ENCODE results near the gene PABPC3.

Gene PABPC3

DNA sequence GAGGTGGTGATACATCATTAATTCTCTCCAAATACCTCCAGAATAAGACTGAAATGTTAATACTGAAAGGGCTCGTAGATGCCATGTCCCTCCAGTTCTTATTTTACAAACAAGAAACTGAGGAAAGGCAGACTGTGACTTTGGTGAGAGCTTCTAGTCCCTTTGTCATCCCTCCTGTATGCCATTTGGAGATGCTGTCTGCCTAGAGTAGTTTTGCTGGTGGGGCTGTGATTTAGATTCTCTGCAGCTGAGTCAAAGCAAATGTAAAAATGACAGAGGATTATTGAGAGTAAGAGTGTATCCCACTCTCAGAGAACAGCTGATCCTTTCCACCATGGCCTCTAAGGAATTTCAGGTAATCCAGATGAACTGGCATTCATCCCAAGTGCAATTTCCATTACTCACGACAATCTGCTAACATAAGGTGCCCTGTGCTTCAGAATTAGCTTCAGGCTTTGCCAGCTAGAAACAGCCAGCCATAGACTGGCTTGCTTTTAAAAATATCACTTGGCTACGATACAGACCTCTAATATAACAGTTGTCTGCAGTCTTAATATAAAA, 16.8 kb downstream of the PABPC3 start:
- no peak for DNase-seq (ENCODE audit: low read depth)

DNA sequence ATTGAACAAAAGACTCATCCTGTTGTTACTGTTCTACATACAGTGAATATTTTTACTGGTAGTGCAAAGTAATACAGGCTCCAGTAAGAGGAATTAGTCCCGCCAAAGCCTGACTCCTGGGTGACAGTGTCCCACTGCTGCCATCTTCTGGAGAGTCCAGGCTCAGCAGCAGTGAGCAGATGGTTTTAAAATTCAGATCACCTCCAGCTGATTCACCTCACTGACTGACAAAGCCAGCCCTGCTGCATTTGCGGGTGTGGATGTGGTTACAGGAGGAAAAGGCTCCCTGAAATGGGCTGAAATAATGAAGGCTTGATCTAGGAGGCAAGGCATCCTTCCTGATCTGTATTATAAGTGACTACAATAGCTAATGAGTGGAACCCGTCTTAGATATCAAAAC, 18.3 kb downstream of the PABPC3 start:
- peak; percentile 5 for DNase-seq (ENCODE audit: low read depth)

- no peak for DNase-seq (ENCODE audit: low read depth)
Observed at GRCh38 chr13:25116044-25116443, 20.1 kb downstream of the PABPC3 start.

DNA sequence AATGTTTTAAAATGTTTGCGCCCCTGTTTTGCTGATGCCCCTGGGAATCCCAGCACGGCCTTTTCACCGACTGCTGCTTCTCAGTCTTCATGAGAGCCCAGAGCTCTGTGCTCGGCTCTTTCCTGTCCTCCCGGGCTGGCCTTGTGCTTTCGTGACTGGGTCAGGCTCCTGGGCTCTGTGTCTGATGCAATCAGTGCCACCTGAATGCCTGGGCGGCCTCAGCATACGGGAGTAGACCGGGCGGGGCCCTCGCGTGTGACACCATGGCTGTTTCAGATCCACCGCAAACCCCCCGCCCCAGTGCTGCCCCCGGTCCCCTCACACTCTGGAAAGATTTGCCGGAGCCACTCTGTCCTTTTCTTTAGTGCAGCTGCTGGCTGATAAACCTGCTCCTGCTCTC, 21.4 kb downstream of the PABPC3 start:
- DNase-seq (ENCODE audit: low read depth), result no peak

DNA sequence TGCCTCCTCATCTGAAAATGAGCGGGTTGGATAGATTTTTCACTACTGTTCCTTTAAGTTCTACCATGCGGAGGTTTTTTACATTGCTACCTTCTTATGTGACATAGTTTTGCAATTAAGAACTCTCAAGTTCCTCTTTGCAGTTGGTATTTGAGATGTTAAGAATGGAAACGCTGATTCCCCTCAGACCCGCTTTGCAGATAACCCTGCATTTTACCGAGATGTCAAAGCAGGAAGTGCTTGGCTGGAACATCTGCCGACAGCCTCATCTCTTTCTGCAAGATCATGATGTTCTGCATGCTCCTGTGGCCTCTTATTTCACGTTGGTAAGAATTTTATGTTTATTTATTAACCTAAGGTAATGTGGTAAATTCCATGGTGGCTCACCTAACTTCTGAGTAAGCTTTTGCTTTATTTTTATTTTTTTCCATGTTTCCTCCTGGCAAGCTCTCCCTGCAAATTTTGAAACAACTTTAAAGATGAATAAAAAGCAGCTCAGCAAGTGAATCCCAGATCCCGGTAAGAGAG, 22.5 kb downstream of the PABPC3 start:
- DNase-seq (ENCODE audit: low read depth), result no peak

- DNase-seq (ENCODE audit: low read depth), result no peak
Observed at GRCh38 chr13:25130944-25131343, 35.0 kb downstream of the PABPC3 start.

GRCh38 chr13:25131881-25132420, 36.0 kb downstream of the PABPC3 start:
- no peak for DNase-seq (ENCODE audit: low read depth)

GRCh38 chr13:25132751-25133390, 36.9 kb downstream of the PABPC3 start:
- no peak for DNase-seq (ENCODE audit: low read depth)

- no peak for DNase-seq (ENCODE audit: low read depth)
Observed at GRCh38 chr13:25135896-25136295, 40.0 kb downstream of the PABPC3 start.

DNA sequence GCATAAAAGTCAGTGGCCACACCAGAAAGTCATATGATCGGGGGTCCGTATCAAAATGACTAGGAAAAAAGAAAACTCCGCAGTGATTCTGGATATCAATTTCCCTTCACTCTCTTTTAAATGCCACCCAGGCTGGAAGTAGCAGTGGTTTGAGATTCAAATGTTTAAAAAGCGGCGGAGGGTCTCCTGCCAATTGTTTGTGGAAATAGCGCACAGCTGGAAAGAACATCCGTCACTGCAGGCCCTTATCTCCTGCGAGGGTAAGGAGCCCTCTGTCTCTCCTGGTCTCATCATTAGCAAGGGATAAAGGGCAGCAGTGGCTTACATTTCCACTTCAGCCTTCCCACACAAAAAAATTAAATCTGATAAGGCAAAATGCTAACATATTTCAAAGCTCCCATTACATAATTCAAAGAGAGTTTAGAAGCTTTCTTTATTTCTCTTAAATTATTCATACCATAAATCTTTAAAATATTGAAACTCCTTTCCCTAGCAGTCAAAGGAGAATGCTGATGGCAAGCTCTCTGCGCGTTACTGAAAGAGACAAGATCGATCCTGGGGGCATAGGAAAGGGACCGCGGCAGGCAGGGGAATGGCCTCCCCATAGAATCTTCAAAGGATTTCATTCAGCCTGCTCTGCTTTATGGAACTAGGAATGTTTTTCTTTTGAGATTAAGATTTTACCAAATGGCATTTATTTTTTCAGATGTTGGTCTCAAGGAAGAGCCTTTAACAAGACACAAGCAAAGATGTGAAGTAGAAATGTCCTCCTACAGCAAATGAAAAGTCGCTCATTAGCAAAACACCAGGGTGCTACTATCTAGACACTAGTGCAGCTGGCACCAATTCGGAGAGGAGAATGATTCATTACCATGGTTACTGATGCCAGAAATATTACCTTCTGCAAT, 41.2 kb downstream of the PABPC3 start:
- DNase-seq (ENCODE audit: low read depth), result no peak

DNA sequence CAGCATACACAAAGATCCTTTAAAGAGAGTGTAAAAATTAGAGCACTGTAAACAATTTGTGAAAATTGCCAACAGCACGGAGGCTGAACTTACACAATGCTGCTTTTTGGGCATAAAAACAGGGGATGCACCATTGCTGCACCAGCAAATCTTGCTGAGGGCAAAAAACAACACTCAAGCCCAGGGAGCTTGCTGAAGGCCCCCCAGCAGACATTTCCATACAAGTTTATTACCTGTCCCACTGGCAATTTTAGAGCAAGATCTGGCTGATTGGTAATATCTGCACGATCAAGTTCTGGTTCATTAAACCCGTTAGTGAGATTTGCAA, 41.8 kb downstream of the PABPC3 start:
- no peak for DNase-seq (ENCODE audit: low read depth)

DNA sequence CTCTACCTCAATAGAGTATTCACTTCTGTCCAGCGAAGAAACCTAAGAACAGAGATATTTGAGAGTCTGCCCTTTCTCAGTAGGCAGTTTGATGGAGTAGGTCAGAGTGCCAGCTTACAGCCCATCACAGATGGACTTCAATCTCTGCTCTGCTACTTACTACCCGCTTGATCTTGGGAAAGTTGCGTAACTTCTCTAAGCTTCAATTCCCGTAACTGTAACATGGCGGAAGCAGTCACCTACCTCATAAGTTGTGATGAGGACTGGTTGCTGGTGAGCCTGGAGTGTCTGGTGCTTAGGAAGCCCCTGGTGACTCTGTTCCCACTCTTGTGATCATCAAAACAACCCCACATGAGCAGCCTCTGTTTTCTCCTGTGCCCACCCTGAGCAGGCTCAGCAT, 45.1 kb downstream of the PABPC3 start:
- DNase-seq (ENCODE audit: low read depth), result no peak

DNA sequence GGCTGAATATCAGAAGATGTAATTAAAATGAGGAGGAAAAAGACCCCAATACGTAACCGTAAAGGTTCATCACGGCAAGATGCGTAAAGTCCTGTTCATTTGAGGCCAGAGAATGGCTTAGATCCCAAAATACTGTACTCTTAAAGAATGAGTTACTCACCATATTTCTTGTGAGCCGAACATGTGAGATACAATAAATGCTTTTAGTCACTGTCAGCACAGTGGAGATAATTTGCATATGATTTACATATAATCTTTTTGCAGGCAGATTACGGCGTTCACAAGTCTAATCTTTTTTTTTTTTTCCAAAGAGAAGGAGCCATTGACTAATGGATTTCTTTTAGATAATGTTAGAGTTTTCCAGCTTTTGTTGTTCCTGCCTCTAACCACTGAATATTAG, 47.8 kb downstream of the PABPC3 start:
- DNase-seq (ENCODE audit: low read depth), result no peak

DNA sequence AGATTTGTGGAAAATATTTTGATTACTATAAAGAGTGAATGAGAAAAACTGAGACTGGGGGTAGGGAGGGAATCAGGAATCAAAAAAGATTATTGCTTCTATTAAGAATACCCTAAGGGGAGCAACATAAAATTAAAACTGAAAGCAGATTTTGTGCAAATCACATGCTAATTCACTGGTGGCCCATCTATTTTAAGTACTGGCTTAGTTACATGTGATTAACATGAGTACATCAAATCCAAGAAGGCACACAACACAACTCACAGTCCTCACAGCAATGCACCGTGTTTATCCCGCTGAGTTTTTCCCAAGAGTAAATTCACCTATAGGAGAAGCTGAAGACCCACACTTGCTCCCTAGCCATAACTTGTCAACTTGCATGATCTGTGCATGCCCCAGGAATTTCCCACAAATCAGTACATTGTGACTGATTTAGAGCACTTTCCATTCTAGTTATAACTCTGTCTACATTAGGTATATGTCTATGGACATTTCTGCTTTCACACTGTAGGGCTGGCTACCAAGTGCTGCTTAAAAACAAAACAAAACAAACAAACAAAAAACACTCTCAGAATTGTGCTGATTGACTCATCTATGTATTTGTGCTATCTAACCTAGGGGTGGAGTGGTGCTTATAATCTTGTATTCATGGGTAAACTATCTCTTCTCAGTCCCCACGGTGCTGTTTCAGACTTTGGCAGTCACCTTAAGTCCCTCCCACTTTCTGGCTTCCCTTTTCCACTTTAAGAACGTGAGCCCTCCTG, 51.9 kb downstream of the PABPC3 start:
- DNase-seq (ENCODE audit: low read depth), result no peak

- DNase-seq (ENCODE audit: low read depth), result no peak
Observed at GRCh38 chr13:25148402-25148771, 52.5 kb downstream of the PABPC3 start.
